Right cardiac atrium (tissue), 5 donors: ENCODE results near the gene C4orf50. TPM values are rescaled to one million over a fixed set of nuclear protein-coding genes. Genes with fewer than 3 reads are reported as not detected.

ENCODE experiments used
- ATAC-seq, 2 donors: fragments of 200-7000 bp; cut with Tn5 transposase; one replicate each; pipeline versions ENCODE4 v1.8.0 to v1.9.1; 2020; ENCODE audit warnings: moderate library complexity in 2 of 2, mild to moderate bottlenecking in 1 of 2
- DNase-seq, 3 donors: peaks; one replicate each; pipeline ENCODE4 v3.0.0-alpha.2; 2020
- H3K27ac ChIP-seq: one replicate; pipeline ENCODE4 v1.5.1; 2013; ENCODE audit warnings: mild to moderate bottlenecking, low read length, control low read depth, moderate library complexity
- H3K27me3 ChIP-seq: one replicate; pipeline ENCODE4 v1.6.1; 2013; ENCODE audit not compliant: control insufficient read depth, insufficient read depth
- H3K4me1 ChIP-seq: one replicate; pipeline ENCODE4 v1.6.1; 2013; ENCODE audit warnings: low read length; ENCODE audit not compliant: control insufficient read depth, insufficient read depth
- H3K4me3 ChIP-seq: one replicate; pipeline ENCODE4 v1.5.1; 2013; ENCODE audit warnings: low read length, control low read depth
- H3K9me3 ChIP-seq: one replicate; pipeline ENCODE4 v1.6.1; 2013; ENCODE audit warnings: low read length; ENCODE audit not compliant: control insufficient read depth
- WGBS: extraction: QIAGEN DNeasy Blood & Tissue Kit; methylation state at CpG from one replicate; pipeline ENCODE4 v1.1.7; 2013; 5-methylcytosine and 5-hydroxymethylcytosine counted together
- intact Hi-C, 4 donors: fragments of 100-400 bp; cut with DNase I; formaldehyde crosslinking; loops; one replicate each; pipeline versions ENCODE4 v1.11.0 to v1.14.0; 2022 to 2023
- polyA plus RNA-seq: library from polyadenylated mRNA; stranded (reverse); fragments of 200-250 nt; gene quantifications from one replicate; pipeline ENCODE4 v1.2.3, GENCODE V29; 2013
- total RNA-seq, 4 donors: library from RNA; stranded (reverse); fragmentation: NEBNext Ultra II Directional; extraction: Animal tissue kit (Norgen Biotek cat#: 25700); gene quantifications; one replicate each; pipeline ENCODE4 v1.2.1, GENCODE V29; 2021
- donor health status: healthy with polysubstance abuse.
- donor health status: DM: no; HTN: yes; CAD: no.
- donor health status: DM: no; HTN: no; CAD: no.
- donor health status: DM: no; HTN: yes; CAD: no; lungs with severe emphysema.
- donor health status: DM: yes; HTN: yes; CAD: no.

The C4orf50 gene
- total and polyA plus RNA-seq, 5 donors, result 0.02 to 0.03 (median 0.03) TPM; not detected in 2

- H3K4me3 ChIP-seq, result no peak overlapping the region
- DNase-seq, result no peak
- H3K27me3 ChIP-seq, result peaks cover 3% of the 10 kb centered on the region
- 47% methylated on average over 3 of the region's 3 CpGs for WGBS
- H3K4me1 ChIP-seq, result no peaks in the 10 kb centered on the region
- H3K27ac ChIP-seq, result no peak overlapping the region
- H3K9me3 ChIP-seq, result no peaks in the 10 kb centered on the region
- ATAC-seq, result no peak
- intact Hi-C loops, result no loop called here
Observed at GRCh38 chr4:5940470-5941203, 77.6 kb downstream of the C4orf50 start.

GRCh38 chr4:5933996-5934831 is 84.0 kb downstream of the C4orf50 start:
- 66% methylated on average over 16 of the region's 16 CpGs for WGBS
- no peak overlapping the region for H3K4me3 ChIP-seq
- no peak for DNase-seq
- ATAC-seq, result no peak
- no peaks in the 10 kb centered on the region for H3K27me3 ChIP-seq
- H3K4me1 ChIP-seq, result no peaks in the 10 kb centered on the region
- no peak overlapping the region for H3K27ac ChIP-seq
- no peaks in the 10 kb centered on the region for H3K9me3 ChIP-seq
- intact Hi-C loops, result no loop called here

- intact Hi-C loops, result no loop called here
- Histone ChIP-seq H3K4me3 (no peak overlapping the region), H3K4me1 (no peaks in the 10 kb centered on the region), H3K27ac (no peak overlapping the region), H3K9me3 (no peaks in the 10 kb centered on the region), H3K27me3 (no peaks in the 10 kb centered on the region)
- DNase-seq, result no peak
- ATAC-seq, result no peak
- WGBS, result 25% methylated on average over 4 of the region's 4 CpGs
Observed at GRCh38 chr4:5933116-5933515, 85.1 kb downstream of the C4orf50 start.

GRCh38 chr4:5932035-5932568 is 86.1 kb downstream of the C4orf50 start:
- 73% methylated on average over 12 of the region's 12 CpGs for WGBS
- ATAC-seq, result no peak

GRCh38 chr4:5931526-5931925 is 86.7 kb downstream of the C4orf50 start:
- WGBS, result 45% methylated on average over 9 of the region's 9 CpGs
- Histone ChIP-seq H3K27me3 (no peaks in the 10 kb centered on the region), H3K4me3 (no peak overlapping the region), H3K4me1 (no peaks in the 10 kb centered on the region), H3K9me3 (no peaks in the 10 kb centered on the region), H3K27ac (no peak overlapping the region)
- intact Hi-C loops, result no loop called here
- ATAC-seq (no peak), DNase-seq (no peak)

More at GRCh38 chr4:5932035-5932568, 86.1 kb downstream of the C4orf50 start:
- no peak overlapping the region for H3K4me3 ChIP-seq
- no peak overlapping the region for H3K27ac ChIP-seq
- DNase-seq, result no peak
- H3K27me3 ChIP-seq, result no peaks in the 10 kb centered on the region
- H3K9me3 ChIP-seq, result no peaks in the 10 kb centered on the region
- intact Hi-C loops, result no loop called here
- no peaks in the 10 kb centered on the region for H3K4me1 ChIP-seq

- Histone ChIP-seq H3K27me3 (no peaks in the 10 kb centered on the region), H3K9me3 (no peaks in the 10 kb centered on the region), H3K4me3 (no peak overlapping the region), H3K27ac (no peak overlapping the region), H3K4me1 (no peaks in the 10 kb centered on the region)
- DNase-seq (no peak), ATAC-seq (no peak)
- WGBS, result 60% methylated on average over 7 of the region's 7 CpGs
- intact Hi-C loops, result no loop called here
Observed at GRCh38 chr4:5930876-5931275, 87.4 kb downstream of the C4orf50 start.

GRCh38 chr4:5930456-5930855 is 87.8 kb downstream of the C4orf50 start:
- Histone ChIP-seq H3K4me3 (no peak overlapping the region), H3K4me1 (no peaks in the 10 kb centered on the region), H3K9me3 (no peaks in the 10 kb centered on the region), H3K27me3 (no peaks in the 10 kb centered on the region), H3K27ac (no peak overlapping the region)
- intact Hi-C loops, result no loop called here
- 84% methylated on average over 8 of the region's 8 CpGs for WGBS
- ATAC-seq (no peak), DNase-seq (no peak)

- Histone ChIP-seq H3K9me3 (no peaks in the 10 kb centered on the region), H3K4me3 (no peak overlapping the region), H3K27ac (no peak overlapping the region), H3K27me3 (no peaks in the 10 kb centered on the region), H3K4me1 (no peaks in the 10 kb centered on the region)
- ATAC-seq (no peak), DNase-seq (no peak)
- WGBS, result 54% methylated on average over 8 of the region's 8 CpGs
- intact Hi-C loops, result no loop called here
Observed at GRCh38 chr4:5928844-5929420, 89.3 kb downstream of the C4orf50 start.

- Histone ChIP-seq H3K27ac (no peak overlapping the region), H3K27me3 (no peaks in the 10 kb centered on the region), H3K9me3 (no peaks in the 10 kb centered on the region), H3K4me3 (no peak overlapping the region), H3K4me1 (no peaks in the 10 kb centered on the region)
- 37% methylated on average over 8 of the region's 8 CpGs for WGBS
- intact Hi-C loops, result no loop called here
- no peak for DNase-seq
- ATAC-seq, result no peak
Observed at GRCh38 chr4:5928274-5928673, 90.0 kb downstream of the C4orf50 start.

- Histone ChIP-seq H3K4me1 (no peaks in the 10 kb centered on the region), H3K9me3 (no peaks in the 10 kb centered on the region), H3K27ac (no peak overlapping the region), H3K4me3 (no peak overlapping the region), H3K27me3 (no peaks in the 10 kb centered on the region)
- ATAC-seq (no peak), DNase-seq (no peak)
- intact Hi-C loops, result no loop called here
- 73% methylated on average over 4 of the region's 4 CpGs for WGBS
Observed at GRCh38 chr4:5927747-5928146, 90.5 kb downstream of the C4orf50 start.

GRCh38 chr4:5927116-5927515 is 91.1 kb downstream of the C4orf50 start:
- WGBS, result 76% methylated on average over 3 of the region's 3 CpGs
- Histone ChIP-seq H3K27me3 (no peaks in the 10 kb centered on the region), H3K4me3 (no peak overlapping the region), H3K4me1 (no peaks in the 10 kb centered on the region), H3K9me3 (no peaks in the 10 kb centered on the region), H3K27ac (no peak overlapping the region)
- intact Hi-C loops, result no loop called here
- DNase-seq (no peak), ATAC-seq (no peak)
